Measurements from ENCODE around the gene PACSIN2. TPM values are rescaled to one million over a fixed set of nuclear protein-coding genes. Genes with fewer than 3 reads are reported as not detected.

PACSIN2 gene
- total and polyA plus RNA-seq, 10 of the 15 experiments (the other 5 are each of a cell fraction or from before 2014, with no cell fraction given), result 0.93 to 78.7 (median 46.8) TPM

GRCh38 chr22:42946546-42947198 lies 68.3 kb downstream of the PACSIN2 start:
- ChIA-PET CTCF (interaction anchor here (0.6 to 1.7 kb wide), 6 partner anchors 9 to 232 kb away, joined by 3 to 4 read pairs (median 4); no protein-coding TSS in a partner anchor), POLR2A (interaction anchor here (0.7 to 1.4 kb wide), 6 partner anchors 9 to 53 kb away, joined by 3 to 5 read pairs (median 4); no protein-coding TSS in a partner anchor), RAD21 (ENCODE audit: unreplicated experiment) (interaction anchor here (1.0 to 2.0 kb wide), 3 partner anchors 10 to 68 kb away, joined by 4 to 7 read pairs (median 4); partner anchors contain the start of gene PACSIN2), SMC1A (ENCODE audit: uncharacterized antibody, unreplicated experiment) (interaction anchor here (0.6 to 1.6 kb wide), 7 partner anchors 13 to 44 kb away, joined by 3 to 6 read pairs (median 3); no protein-coding TSS in a partner anchor)
- H3K4me2 ChIP-seq (ENCODE audit: control insufficient read depth, insufficient read depth), result no peak overlapping the region
- H3K9ac ChIP-seq (ENCODE audit: control insufficient read depth, insufficient read depth, low read length), result no peak overlapping the region
- in situ Hi-C loops (cut with MboI), result no loop called here
- peaks cover 49% of the 10 kb centered on the region for H3K79me2 ChIP-seq (ENCODE audit: control insufficient read depth, insufficient read depth, low read length)
- H2AFZ ChIP-seq (ENCODE audit: control insufficient read depth, low read depth, low read length), result no peak overlapping the region
- intact Hi-C loops (cut with micrococcal nuclease; ENCODE audit: unreplicated experiment), result no loop called here
- FAIRE-seq, result no peak
- no peaks in the 10 kb centered on the region; the same call in 1 of the 2 replicates for H4K20me1 ChIP-seq (ENCODE audit: control insufficient read depth, insufficient read depth)
- H3K9me3 ChIP-seq (replicated peaks; ENCODE audit: control insufficient read depth, insufficient read depth, low read length), result no peaks in the 10 kb centered on the region
- no peak for ATAC-seq
- peaks cover 4 to 7% of the 10 kb centered on the region in 2 experiments; a peak in 3 of 4 replicates for H3K36me3 ChIP-seq (ENCODE audit: control insufficient read depth in 2 of 2, insufficient read depth in 2 of 2, low read length in 1 of 2)
- no TSS peak for BruUV-seq (replicated peaks)
- TF ChIP-seq CBFB (IDR thresholded peaks at IDR 0.05; ENCODE audit: low read depth), result no peak
- TF ChIP-seq HSF1 (IDR thresholded peaks at IDR 0.05; ENCODE audit: low read depth, low read length), result no peak
- WGBS (ENCODE audit: insufficient coverage, insufficient replicate concordance, low lambda C conversion rate, missing lambda C conversion rate), result 92% methylated on average over 16 of the region's 16 CpGs
- no peak overlapping the region for H3K27ac ChIP-seq (ENCODE audit: control insufficient read depth, insufficient read depth)
- H3K4me1 ChIP-seq (ENCODE audit: control insufficient read depth, insufficient read depth, low read length), result peaks cover 31% of the 10 kb centered on the region
- DNase-seq (ENCODE audit: low read depth, low spot score), result no peak
- H3K27me3 ChIP-seq (replicated peaks in 1 of 2; ENCODE audit: control insufficient read depth in 2 of 2, insufficient read depth in 2 of 2, low read length in 1 of 2), result no peaks in the 10 kb centered on the region
- H3K4me3 ChIP-seq, result no peak overlapping the region

- ATAC-seq (peak; percentile 61), FAIRE-seq (no peak), DNase-seq (ENCODE audit: low read depth, low spot score) (no peak)
- Histone ChIP-seq H4K20me1 (ENCODE audit: control insufficient read depth, insufficient read depth) (no peaks in the 10 kb centered on the region; the same call in 1 of the 2 replicates), H3K9ac (ENCODE audit: control insufficient read depth, insufficient read depth, low read length) (no peak overlapping the region), H3K4me2 (ENCODE audit: control insufficient read depth, insufficient read depth) (no peak overlapping the region), H3K9me3 (replicated peaks; ENCODE audit: control insufficient read depth, insufficient read depth, low read length) (no peaks in the 10 kb centered on the region), H2AFZ (ENCODE audit: control insufficient read depth, low read depth, low read length) (no peak overlapping the region), H3K36me3 (ENCODE audit: control insufficient read depth in 2 of 2, insufficient read depth in 2 of 2, low read length in 1 of 2) (peaks cover 4 to 11% of the 10 kb centered on the region in 2 experiments; a peak in 3 of 4 replicates), H3K27ac (ENCODE audit: control insufficient read depth, insufficient read depth) (peak overlapping the region; percentile 53; the same call in 1 of the 2 replicates), H3K27me3 (replicated peaks in 1 of 2; ENCODE audit: control insufficient read depth in 2 of 2, insufficient read depth in 2 of 2, low read length in 1 of 2) (no peaks in the 10 kb centered on the region), H3K79me2 (ENCODE audit: control insufficient read depth, insufficient read depth, low read length) (peaks cover 49% of the 10 kb centered on the region), H3K4me3 (no peak overlapping the region), H3K4me1 (ENCODE audit: control insufficient read depth, insufficient read depth, low read length) (peaks cover 31% of the 10 kb centered on the region)
- RAD21 ChIA-PET (ENCODE audit: unreplicated experiment), result interaction anchor here (0.9 to 2.0 kb wide), 4 partner anchors 10 to 69 kb away, joined by 3 to 7 read pairs (median 4); partner anchors contain the start of gene PACSIN2
- no TSS peak for BruUV-seq (replicated peaks)
- in situ Hi-C loops (cut with MboI) (no loop called here), intact Hi-C loops (cut with micrococcal nuclease; ENCODE audit: unreplicated experiment) (no loop called here)
- TF ChIP-seq IKZF2 (IDR thresholded peaks at IDR 0.05), result 0 out of 4 replicates have a peak, but pooled peaks of 1 of the 2 experiments have one; percentile 10
- no peak for TF ChIP-seq JUND (IDR thresholded peaks at IDR 0.05; ENCODE audit: low read depth, low read length)
- POLR2A ChIA-PET, result interaction anchor here (1.0 to 1.4 kb wide), 5 partner anchors 8 to 70 kb away, joined by 3 to 6 read pairs (median 3); no protein-coding TSS in a partner anchor
- CTCF ChIA-PET, result interaction anchor here (1.0 to 2.4 kb wide), 5 partner anchors 14 to 145 kb away, joined by 3 to 9 read pairs (median 4); no protein-coding TSS in a partner anchor
- SMC1A ChIA-PET (ENCODE audit: uncharacterized antibody, unreplicated experiment), result interaction anchor here (0.6 to 2.8 kb wide), 7 partner anchors 12 to 53 kb away, joined by 3 to 10 read pairs (median 7); no protein-coding TSS in a partner anchor
- 34% methylated on average over 5 of the region's 5 CpGs for WGBS (ENCODE audit: insufficient coverage, insufficient replicate concordance, low lambda C conversion rate, missing lambda C conversion rate)
Measured at GRCh38 chr22:42945736-42946135, 69.2 kb downstream of the PACSIN2 start.

Measured in GM12878 (cell line).